Stomach (tissue), 4 donors: ENCODE measurements around the gene GDPGP1.

Source experiments
- CTCF ChIP-seq, 7 experiments: fragments of 450-650 bp in 4 of 7; fragments of 200-600 bp in 3 of 7; sonication (generic) in 3 of 7; IDR thresholded peaks; one replicate each; pipeline ENCODE4 v1.5.1; 2016 to 2019; ENCODE audit warnings: antibody characterized with exemption in 7 of 7, control low read depth in 2 of 7, mild to moderate bottlenecking in 1 of 7
- EP300 ChIP-seq: sonication (generic); formaldehyde crosslinking; IDR thresholded peaks from one replicate; pipeline ENCODE4 v1.6.1; 2017; ENCODE audit warnings: antibody characterized with exemption
- POLR2A ChIP-seq, 4 donors: fragments of 450-650 bp; IDR thresholded peaks; one replicate each; pipeline ENCODE4 v1.6.1; 2016; ENCODE audit warnings: antibody characterized with exemption in 4 of 4, control low read depth in 2 of 4, mild to moderate bottlenecking in 1 of 4, moderate library complexity in 1 of 4

- TF ChIP-seq POLR2A (IDR thresholded peaks at IDR 0.05) (no peak), CTCF (IDR thresholded peaks at IDR 0.05) (no peak), EP300 (no peak)
Measured at GRCh38 chr15:90287946-90288345, 53.9 kb downstream of the GDPGP1 start.
